HG02610 (cell line): ENCODE measurements around the gene TPSD1.
"Not testable (repeated sequence)": the region's sequence is repeated elsewhere in the genome, so short reads cannot be mapped to it uniquely, and the experiment has no call there.

Source experiments
- ATAC-seq: cut with Tn5 transposase; IDR thresholded peaks from one replicate; pipeline ENCODE4 v1.9.1; 2021; ENCODE audit warnings: mild to moderate bottlenecking, moderate library complexity; ENCODE audit not compliant: unreplicated experiment

Gene TPSD1

GRCh38 chr16:1220841-1221627 is 34.8 kb upstream of the TPSD1 start:
- no peak for ATAC-seq

GRCh38 chr16:1221628-1222552 is 34.0 kb upstream of the TPSD1 start:
- ATAC-seq, result no peak

- ATAC-seq, result no peak
These were observed 33.1 kb upstream of the TPSD1 start for GRCh38 chr16:1222553-1223354.

- no peak for ATAC-seq
These were observed 32.3 kb upstream of the TPSD1 start for GRCh38 chr16:1223355-1224214.

- ATAC-seq, result no peak
These were observed 31.3 kb upstream of the TPSD1 start for GRCh38 chr16:1224558-1224957.

- no peak for ATAC-seq
These were observed 30.8 kb upstream of the TPSD1 start, which contains the start of gene TPSG1 for GRCh38 chr16:1225051-1225451. TPSG1 (minus strand) TSS chr16:1225268; CDS start chr16:1225252, 16 bp downstream.

- not testable (repeated sequence) for ATAC-seq
These were observed 30.0 kb upstream of the TPSD1 start for GRCh38 chr16:1225728-1226311.

- ATAC-seq, result not testable (repeated sequence)
These were observed 29.2 kb upstream of the TPSD1 start for GRCh38 chr16:1226692-1227091.

- not testable (repeated sequence) for ATAC-seq
These were observed 27.6 kb upstream of the TPSD1 start for GRCh38 chr16:1228227-1228626.

GRCh38 chr16:1229476-1229875 is 26.4 kb upstream of the TPSD1 start:
- ATAC-seq, result not testable (repeated sequence)

GRCh38 chr16:1230084-1230470 is 25.8 kb upstream of the TPSD1 start, which contains the start of gene TPSB2:
TPSB2 (minus strand) TSS chr16:1230184; CDS start chr16:1229951, 233 bp downstream.
- ATAC-seq, result not testable (repeated sequence)

GRCh38 chr16:1230471-1231212 is 25.2 kb upstream of the TPSD1 start:
- not testable (repeated sequence) for ATAC-seq

GRCh38 chr16:1231301-1231700 is 24.6 kb upstream of the TPSD1 start:
- ATAC-seq, result not testable (repeated sequence)

GRCh38 chr16:1232049-1232748 is 23.7 kb upstream of the TPSD1 start:
- not testable (repeated sequence) for ATAC-seq

GRCh38 chr16:1236659-1237058 is 19.2 kb upstream of the TPSD1 start:
- not testable (repeated sequence) for ATAC-seq

- no peak for ATAC-seq
These were observed 17.9 kb upstream of the TPSD1 start for GRCh38 chr16:1237990-1238389.

- not testable (repeated sequence) for ATAC-seq
These were observed 17.0 kb upstream of the TPSD1 start for GRCh38 chr16:1238909-1239308.

- not testable (repeated sequence) for ATAC-seq
These were observed 16.3 kb upstream of the TPSD1 start for GRCh38 chr16:1239575-1239974.
